HG03103 (cell line): Measurements from ENCODE around the gene PAX8.
A peak's percentile ranks its signal among the peaks of the same experiment; 100 is the strongest.

Experiments
- ATAC-seq: cut with Tn5 transposase; IDR thresholded peaks from one replicate; pipeline ENCODE4 v1.9.1; 2021; ENCODE audit warnings: low read depth; ENCODE audit not compliant: unreplicated experiment

Gene PAX8

GRCh38 chr2:113175042-113175628 is 103.6 kb downstream of the PAX8 start:
- ATAC-seq, result peak; percentile 67

- no peak for ATAC-seq
Measured at GRCh38 chr2:113174376-113174750, 104.4 kb downstream of the PAX8 start.

- ATAC-seq, result peak; percentile 72
Measured at GRCh38 chr2:113173542-113174375, 105.0 kb downstream of the PAX8 start, which contains the start of gene PSD4. Gene PSD4, plus strand, starts transcription at chr2:113173971. Its CDS starts 8,486 bp downstream, at chr2:113182457.

GRCh38 chr2:113172721-113173541 is 105.8 kb downstream of the PAX8 start:
- no peak for ATAC-seq

- no peak for ATAC-seq
Measured at GRCh38 chr2:113171334-113172075, 107.2 kb downstream of the PAX8 start.

GRCh38 chr2:113169586-113169985 is 109.1 kb downstream of the PAX8 start:
- ATAC-seq, result no peak

GRCh38 chr2:113169002-113169530 is 109.7 kb downstream of the PAX8 start:
- no peak for ATAC-seq

- ATAC-seq, result no peak
Measured at GRCh38 chr2:113167962-113168340, 110.8 kb downstream of the PAX8 start.

- ATAC-seq, result no peak
Measured at GRCh38 chr2:113167115-113167932, 111.4 kb downstream of the PAX8 start.

GRCh38 chr2:113166187-113166645 is 112.5 kb downstream of the PAX8 start:
- ATAC-seq, result no peak
